K562 (cell line): ENCODE measurements around the gene HAPSTR1. TPM values are rescaled to one million over a fixed set of nuclear protein-coding genes. Genes with fewer than 3 reads are reported as not detected.

Source experiments
- CBFA2T2 ChIP-seq: fragments of 450-650 bp; conservative IDR thresholded peaks from 2 replicates; pipeline ENCODE4 v1.6.1; 2017; ENCODE audit warnings: mild to moderate bottlenecking
- ELF2 ChIP-seq: fragments of 250-450 bp; sonication (Bioruptor Pico); IDR thresholded peaks from 2 replicates; pipeline ENCODE4 v1.5.0; 2021; ENCODE audit warnings: mild to moderate bottlenecking
- MXI1 ChIP-seq: IDR thresholded peaks from 2 replicates; pipeline ENCODE4 v1.6.1; 2011; ENCODE audit warnings: low read depth, mild to moderate bottlenecking, improper control_type of control experiment, low read length
- ZBTB8A ChIP-seq: fragments of 450-650 bp; IDR thresholded peaks from 2 replicates; pipeline ENCODE4 v1.6.1; 2018; ENCODE audit warnings: mild to moderate bottlenecking, moderate library complexity; ENCODE audit not compliant: partially characterized antibody
- ZNF699 ChIP-seq: fragments of 250-450 bp; sonication (Bioruptor Pico); IDR thresholded peaks from 2 replicates; pipeline ENCODE4 v1.8.0; 2021; ENCODE audit warnings: mild to moderate bottlenecking, moderate library complexity; ENCODE audit not compliant: insufficient replicate concordance
- polyA plus RNA-seq, 8 experiments: library from polyadenylated mRNA; depleted of rRNA in 4 of 8; stranded (reverse) in 5 of 8; unstranded in 3 of 8; fragments of >200 nt; fragmentation: Nextera tagmentation in 2 of 8; fragmentation: Illumina TruSeq in 1 of 8; extraction: Ambion mirVana in 2 of 8; extraction: Trizol in 1 of 8; gene quantifications; 2 replicates each; pipeline versions ENCODE4 v1.2.1 to v1.2.3, GENCODE V29; 2011 to 2014; ENCODE audit warnings: inconsistent platforms in 1 of 8, missing spikeins in 1 of 8
- total RNA-seq, 7 experiments: library from RNA; depleted of rRNA in 6 of 7; stranded (reverse); fragments of >200 nt in 6 of 7; fragmentation: Illumina TruSeq in 2 of 7; extraction: Trizol in 2 of 7; gene quantifications; 2 replicates each; pipeline versions ENCODE4 v1.2.1 to v1.2.3, GENCODE V29; 2011 to 2021; ENCODE audit warnings: low replicate concordance in 1 of 7
- TF ChIP-seq, protein P1 (sequence below): fragments of 450-650 bp; IDR thresholded peaks from 2 replicates; pipeline ENCODE4 v1.7.0; 2016; ENCODE audit warnings: borderline replicate concordance
- TF ChIP-seq, protein P2 (sequence below): sonication (generic); formaldehyde crosslinking; IDR thresholded peaks from 2 replicates; pipeline ENCODE4 v1.8.0; 2022; ENCODE audit warnings: missing genetic modification reagents, mild to moderate bottlenecking, borderline replicate concordance
- TF ChIP-seq, protein P3 (sequence below): fragments of 200-400 bp; formaldehyde crosslinking; IDR thresholded peaks from 2 replicates; pipeline ENCODE4 v1.6.1; 2017; ENCODE audit warnings: mild to moderate bottlenecking, low read depth, low read length, moderate library complexity
- TF ChIP-seq, protein P4 (sequence below): fragments of 450-650 bp; IDR thresholded peaks from 2 replicates; pipeline ENCODE4 v1.6.1; 2016; ENCODE audit warnings: mild to moderate bottlenecking, moderate library complexity

The HAPSTR1 gene
- total and polyA plus RNA-seq, 9 of the 15 experiments (the other 6 are each of a cell fraction or from before 2014, with no cell fraction given), result 10.8 to 67.9 (median 36.5) TPM

DNA sequence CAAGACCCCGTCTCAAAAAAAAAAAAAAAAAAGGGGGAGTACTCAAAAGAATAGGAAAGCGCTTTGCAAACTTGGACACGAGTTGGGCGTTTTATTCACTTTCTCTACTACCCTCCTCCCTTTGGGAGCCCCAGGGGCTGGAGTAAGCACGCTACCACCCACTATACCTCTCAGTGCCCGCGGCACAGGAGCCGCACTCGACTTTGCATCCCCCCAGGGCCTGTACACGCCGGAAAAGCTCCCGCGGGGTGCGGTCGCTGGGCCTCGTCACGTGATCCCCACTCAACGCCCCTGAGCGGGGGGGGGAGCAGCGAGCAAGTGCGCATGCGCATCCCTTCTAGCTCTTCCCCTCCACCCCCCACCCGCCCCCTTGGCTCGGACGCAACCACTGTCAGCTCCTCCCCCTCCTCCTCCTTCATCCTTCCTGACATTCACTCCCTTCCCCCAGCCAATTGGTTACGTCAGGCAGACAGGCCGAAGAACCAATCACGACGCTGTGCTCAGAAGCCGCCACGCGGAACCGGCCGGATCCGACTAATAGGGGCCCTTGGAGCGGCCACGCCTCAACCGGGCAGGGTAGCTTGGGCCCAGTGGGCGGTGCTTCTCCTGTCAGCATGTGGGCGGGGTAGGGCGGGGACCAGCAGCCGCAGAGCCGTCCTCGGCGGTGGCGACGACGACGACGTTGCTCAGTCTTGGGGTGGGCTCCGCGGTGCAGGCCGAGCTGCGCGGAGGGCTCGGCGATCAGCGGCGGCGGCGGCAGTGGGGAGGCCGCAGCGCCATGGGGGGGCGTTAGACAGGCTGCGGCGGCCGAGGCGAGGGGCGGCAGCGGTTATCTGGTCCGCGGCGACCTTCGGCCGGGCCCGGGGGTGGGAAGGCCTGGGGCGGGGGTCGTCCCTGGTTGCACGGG, at the start of gene HAPSTR1 (continued):
- TF ChIP-seq, protein P1, sequence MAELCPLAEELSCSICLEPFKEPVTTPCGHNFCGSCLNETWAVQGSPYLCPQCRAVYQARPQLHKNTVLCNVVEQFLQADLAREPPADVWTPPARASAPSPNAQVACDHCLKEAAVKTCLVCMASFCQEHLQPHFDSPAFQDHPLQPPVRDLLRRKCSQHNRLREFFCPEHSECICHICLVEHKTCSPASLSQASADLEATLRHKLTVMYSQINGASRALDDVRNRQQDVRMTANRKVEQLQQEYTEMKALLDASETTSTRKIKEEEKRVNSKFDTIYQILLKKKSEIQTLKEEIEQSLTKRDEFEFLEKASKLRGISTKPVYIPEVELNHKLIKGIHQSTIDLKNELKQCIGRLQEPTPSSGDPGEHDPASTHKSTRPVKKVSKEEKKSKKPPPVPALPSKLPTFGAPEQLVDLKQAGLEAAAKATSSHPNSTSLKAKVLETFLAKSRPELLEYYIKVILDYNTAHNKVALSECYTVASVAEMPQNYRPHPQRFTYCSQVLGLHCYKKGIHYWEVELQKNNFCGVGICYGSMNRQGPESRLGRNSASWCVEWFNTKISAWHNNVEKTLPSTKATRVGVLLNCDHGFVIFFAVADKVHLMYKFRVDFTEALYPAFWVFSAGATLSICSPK, result no peak
- TF ChIP-seq, protein P2, sequence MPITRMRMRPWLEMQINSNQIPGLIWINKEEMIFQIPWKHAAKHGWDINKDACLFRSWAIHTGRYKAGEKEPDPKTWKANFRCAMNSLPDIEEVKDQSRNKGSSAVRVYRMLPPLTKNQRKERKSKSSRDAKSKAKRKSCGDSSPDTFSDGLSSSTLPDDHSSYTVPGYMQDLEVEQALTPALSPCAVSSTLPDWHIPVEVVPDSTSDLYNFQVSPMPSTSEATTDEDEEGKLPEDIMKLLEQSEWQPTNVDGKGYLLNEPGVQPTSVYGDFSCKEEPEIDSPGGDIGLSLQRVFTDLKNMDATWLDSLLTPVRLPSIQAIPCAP, result no peak
- peak; percentile 88 for TF ChIP-seq CBFA2T2
- TF ChIP-seq MXI1, result no peak; the same call in 1 of the 2 replicates
- TF ChIP-seq, protein P3, sequence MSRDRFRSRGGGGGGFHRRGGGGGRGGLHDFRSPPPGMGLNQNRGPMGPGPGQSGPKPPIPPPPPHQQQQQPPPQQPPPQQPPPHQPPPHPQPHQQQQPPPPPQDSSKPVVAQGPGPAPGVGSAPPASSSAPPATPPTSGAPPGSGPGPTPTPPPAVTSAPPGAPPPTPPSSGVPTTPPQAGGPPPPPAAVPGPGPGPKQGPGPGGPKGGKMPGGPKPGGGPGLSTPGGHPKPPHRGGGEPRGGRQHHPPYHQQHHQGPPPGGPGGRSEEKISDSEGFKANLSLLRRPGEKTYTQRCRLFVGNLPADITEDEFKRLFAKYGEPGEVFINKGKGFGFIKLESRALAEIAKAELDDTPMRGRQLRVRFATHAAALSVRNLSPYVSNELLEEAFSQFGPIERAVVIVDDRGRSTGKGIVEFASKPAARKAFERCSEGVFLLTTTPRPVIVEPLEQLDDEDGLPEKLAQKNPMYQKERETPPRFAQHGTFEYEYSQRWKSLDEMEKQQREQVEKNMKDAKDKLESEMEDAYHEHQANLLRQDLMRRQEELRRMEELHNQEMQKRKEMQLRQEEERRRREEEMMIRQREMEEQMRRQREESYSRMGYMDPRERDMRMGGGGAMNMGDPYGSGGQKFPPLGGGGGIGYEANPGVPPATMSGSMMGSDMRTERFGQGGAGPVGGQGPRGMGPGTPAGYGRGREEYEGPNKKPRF, result no peak
- TF ChIP-seq ELF2 (CRISPR knock-in tag), result no peak
- TF ChIP-seq, protein P4, sequence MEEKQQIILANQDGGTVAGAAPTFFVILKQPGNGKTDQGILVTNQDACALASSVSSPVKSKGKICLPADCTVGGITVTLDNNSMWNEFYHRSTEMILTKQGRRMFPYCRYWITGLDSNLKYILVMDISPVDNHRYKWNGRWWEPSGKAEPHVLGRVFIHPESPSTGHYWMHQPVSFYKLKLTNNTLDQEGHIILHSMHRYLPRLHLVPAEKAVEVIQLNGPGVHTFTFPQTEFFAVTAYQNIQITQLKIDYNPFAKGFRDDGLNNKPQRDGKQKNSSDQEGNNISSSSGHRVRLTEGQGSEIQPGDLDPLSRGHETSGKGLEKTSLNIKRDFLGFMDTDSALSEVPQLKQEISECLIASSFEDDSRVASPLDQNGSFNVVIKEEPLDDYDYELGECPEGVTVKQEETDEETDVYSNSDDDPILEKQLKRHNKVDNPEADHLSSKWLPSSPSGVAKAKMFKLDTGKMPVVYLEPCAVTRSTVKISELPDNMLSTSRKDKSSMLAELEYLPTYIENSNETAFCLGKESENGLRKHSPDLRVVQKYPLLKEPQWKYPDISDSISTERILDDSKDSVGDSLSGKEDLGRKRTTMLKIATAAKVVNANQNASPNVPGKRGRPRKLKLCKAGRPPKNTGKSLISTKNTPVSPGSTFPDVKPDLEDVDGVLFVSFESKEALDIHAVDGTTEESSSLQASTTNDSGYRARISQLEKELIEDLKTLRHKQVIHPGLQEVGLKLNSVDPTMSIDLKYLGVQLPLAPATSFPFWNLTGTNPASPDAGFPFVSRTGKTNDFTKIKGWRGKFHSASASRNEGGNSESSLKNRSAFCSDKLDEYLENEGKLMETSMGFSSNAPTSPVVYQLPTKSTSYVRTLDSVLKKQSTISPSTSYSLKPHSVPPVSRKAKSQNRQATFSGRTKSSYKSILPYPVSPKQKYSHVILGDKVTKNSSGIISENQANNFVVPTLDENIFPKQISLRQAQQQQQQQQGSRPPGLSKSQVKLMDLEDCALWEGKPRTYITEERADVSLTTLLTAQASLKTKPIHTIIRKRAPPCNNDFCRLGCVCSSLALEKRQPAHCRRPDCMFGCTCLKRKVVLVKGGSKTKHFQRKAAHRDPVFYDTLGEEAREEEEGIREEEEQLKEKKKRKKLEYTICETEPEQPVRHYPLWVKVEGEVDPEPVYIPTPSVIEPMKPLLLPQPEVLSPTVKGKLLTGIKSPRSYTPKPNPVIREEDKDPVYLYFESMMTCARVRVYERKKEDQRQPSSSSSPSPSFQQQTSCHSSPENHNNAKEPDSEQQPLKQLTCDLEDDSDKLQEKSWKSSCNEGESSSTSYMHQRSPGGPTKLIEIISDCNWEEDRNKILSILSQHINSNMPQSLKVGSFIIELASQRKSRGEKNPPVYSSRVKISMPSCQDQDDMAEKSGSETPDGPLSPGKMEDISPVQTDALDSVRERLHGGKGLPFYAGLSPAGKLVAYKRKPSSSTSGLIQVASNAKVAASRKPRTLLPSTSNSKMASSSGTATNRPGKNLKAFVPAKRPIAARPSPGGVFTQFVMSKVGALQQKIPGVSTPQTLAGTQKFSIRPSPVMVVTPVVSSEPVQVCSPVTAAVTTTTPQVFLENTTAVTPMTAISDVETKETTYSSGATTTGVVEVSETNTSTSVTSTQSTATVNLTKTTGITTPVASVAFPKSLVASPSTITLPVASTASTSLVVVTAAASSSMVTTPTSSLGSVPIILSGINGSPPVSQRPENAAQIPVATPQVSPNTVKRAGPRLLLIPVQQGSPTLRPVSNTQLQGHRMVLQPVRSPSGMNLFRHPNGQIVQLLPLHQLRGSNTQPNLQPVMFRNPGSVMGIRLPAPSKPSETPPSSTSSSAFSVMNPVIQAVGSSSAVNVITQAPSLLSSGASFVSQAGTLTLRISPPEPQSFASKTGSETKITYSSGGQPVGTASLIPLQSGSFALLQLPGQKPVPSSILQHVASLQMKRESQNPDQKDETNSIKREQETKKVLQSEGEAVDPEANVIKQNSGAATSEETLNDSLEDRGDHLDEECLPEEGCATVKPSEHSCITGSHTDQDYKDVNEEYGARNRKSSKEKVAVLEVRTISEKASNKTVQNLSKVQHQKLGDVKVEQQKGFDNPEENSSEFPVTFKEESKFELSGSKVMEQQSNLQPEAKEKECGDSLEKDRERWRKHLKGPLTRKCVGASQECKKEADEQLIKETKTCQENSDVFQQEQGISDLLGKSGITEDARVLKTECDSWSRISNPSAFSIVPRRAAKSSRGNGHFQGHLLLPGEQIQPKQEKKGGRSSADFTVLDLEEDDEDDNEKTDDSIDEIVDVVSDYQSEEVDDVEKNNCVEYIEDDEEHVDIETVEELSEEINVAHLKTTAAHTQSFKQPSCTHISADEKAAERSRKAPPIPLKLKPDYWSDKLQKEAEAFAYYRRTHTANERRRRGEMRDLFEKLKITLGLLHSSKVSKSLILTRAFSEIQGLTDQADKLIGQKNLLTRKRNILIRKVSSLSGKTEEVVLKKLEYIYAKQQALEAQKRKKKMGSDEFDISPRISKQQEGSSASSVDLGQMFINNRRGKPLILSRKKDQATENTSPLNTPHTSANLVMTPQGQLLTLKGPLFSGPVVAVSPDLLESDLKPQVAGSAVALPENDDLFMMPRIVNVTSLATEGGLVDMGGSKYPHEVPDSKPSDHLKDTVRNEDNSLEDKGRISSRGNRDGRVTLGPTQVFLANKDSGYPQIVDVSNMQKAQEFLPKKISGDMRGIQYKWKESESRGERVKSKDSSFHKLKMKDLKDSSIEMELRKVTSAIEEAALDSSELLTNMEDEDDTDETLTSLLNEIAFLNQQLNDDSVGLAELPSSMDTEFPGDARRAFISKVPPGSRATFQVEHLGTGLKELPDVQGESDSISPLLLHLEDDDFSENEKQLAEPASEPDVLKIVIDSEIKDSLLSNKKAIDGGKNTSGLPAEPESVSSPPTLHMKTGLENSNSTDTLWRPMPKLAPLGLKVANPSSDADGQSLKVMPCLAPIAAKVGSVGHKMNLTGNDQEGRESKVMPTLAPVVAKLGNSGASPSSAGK, result peak; percentile 70
- no peak for TF ChIP-seq ZBTB8A
- no peak for TF ChIP-seq ZNF699 (CRISPR knock-in tag)
